Mucosa of descending colon (tissue), 3 donors: ENCODE data around the gene CMTR1. TPM values are rescaled to one million over a fixed set of nuclear protein-coding genes. Genes with fewer than 3 reads are reported as not detected.

Source experiments
- ATAC-seq: fragments of 200-7000 bp; cut with Tn5 transposase; one replicate; pipeline ENCODE4 v1.9.1; 2020; ENCODE audit warnings: mild to moderate bottlenecking, moderate library complexity
- DNase-seq, 3 donors: peaks; one replicate each; pipeline ENCODE4 v3.0.0-alpha.2; 2020
- H3K36me3 ChIP-seq: fragments of 200-600 bp; one replicate; pipeline ENCODE4 v1.8.0; 2021; ENCODE audit warnings: low read depth, mild to moderate bottlenecking
- H3K4me1 ChIP-seq: fragments of 200-600 bp; one replicate; pipeline ENCODE4 v1.8.0; 2021; ENCODE audit warnings: low read depth, mild to moderate bottlenecking
- H3K4me3 ChIP-seq: fragments of 200-600 bp; one replicate; pipeline ENCODE4 v1.8.0; 2021; ENCODE audit warnings: mild to moderate bottlenecking
- H3K9me3 ChIP-seq: fragments of 200-600 bp; one replicate; pipeline ENCODE4 v1.8.0; 2021; ENCODE audit warnings: mild to moderate bottlenecking
- intact Hi-C, 2 donors: fragments of 100-400 bp; cut with DNase I in 1 of 2; cut with micrococcal nuclease in 1 of 2; formaldehyde crosslinking; loops; one replicate each; pipeline versions ENCODE4 v1.11.0 to v1.11.1; 2022; cut with DNase I, micrococcal nuclease
- total RNA-seq, 3 donors: library from RNA; stranded (reverse); fragmentation: NEBNext Ultra II Directional in 2 of 3; extraction: Animal tissue kit (Norgen Biotek cat#: 25700) in 2 of 3; gene quantifications; one replicate each; pipeline versions ENCODE4 v1.2.1 to v1.2.4, GENCODE V29; 2021 to 2023
- TF ChIP-seq, protein P1 (sequence below): fragments of 200-600 bp; IDR thresholded peaks from one replicate; pipeline ENCODE4 v1.8.0; 2022; ENCODE audit warnings: antibody characterized with exemption, mild to moderate bottlenecking
- donor health status: DM: no; HTN: no; CAD: no; lungs with moderate emphysema.
- donor health status: DM: no; HTN: no; CAD: no.
- donor health status: DM: no; HTN: yes; CAD: no.

The CMTR1 gene
- total RNA-seq, 3 donors from 2014 or later, result 26.1 to 49.8 (median 27.5) TPM

DNA sequence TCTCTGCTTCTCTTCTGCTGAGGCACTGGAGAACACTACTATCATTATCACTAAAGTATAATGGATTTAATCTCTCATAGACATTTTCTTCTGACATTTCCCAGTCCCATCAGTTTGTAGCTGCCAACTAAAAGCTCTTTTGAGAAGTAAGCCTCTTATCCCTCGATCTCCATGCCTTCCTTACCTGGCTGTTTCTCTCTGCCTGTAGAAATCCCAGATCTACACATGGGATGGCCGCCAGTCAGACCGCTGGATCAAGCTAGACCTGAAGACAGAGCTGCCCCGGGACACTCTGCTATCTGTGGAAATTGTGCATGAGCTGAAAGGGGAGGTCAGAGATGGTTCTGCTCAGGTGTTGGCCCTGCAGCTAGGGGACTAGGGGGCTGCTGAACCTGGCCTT is 41.3 kb downstream of the CMTR1 start:
- no peaks in the 10 kb centered on the region for H3K36me3 ChIP-seq
- no peaks in the 10 kb centered on the region for H3K9me3 ChIP-seq
- H3K4me3 ChIP-seq, result no peak overlapping the region
- TF ChIP-seq, protein P1, sequence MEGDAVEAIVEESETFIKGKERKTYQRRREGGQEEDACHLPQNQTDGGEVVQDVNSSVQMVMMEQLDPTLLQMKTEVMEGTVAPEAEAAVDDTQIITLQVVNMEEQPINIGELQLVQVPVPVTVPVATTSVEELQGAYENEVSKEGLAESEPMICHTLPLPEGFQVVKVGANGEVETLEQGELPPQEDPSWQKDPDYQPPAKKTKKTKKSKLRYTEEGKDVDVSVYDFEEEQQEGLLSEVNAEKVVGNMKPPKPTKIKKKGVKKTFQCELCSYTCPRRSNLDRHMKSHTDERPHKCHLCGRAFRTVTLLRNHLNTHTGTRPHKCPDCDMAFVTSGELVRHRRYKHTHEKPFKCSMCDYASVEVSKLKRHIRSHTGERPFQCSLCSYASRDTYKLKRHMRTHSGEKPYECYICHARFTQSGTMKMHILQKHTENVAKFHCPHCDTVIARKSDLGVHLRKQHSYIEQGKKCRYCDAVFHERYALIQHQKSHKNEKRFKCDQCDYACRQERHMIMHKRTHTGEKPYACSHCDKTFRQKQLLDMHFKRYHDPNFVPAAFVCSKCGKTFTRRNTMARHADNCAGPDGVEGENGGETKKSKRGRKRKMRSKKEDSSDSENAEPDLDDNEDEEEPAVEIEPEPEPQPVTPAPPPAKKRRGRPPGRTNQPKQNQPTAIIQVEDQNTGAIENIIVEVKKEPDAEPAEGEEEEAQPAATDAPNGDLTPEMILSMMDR, result no peak
- intact Hi-C loops, result no loop called here
- ATAC-seq (no peak), DNase-seq (no peak)
- no peaks in the 10 kb centered on the region for H3K4me1 ChIP-seq

DNA sequence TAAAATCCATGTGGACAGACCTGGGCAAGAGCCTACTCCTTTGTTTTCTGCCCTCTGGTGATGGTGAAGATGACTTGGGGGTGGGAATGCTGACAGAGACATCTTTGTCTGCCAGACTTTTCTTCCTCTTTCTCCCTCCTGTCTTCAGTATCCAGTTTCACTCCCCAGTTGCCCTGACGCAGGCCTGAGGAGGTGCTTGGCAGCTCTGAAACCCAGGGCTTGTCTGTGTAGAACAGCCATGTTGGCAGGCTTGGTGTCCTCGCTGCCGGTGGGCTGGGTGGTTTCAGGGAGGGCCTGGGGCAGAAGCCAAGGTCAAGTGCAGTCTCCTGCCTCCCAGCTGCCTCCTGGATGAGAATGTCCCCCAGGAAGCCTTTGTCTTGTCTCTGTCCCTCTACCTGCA is 44.2 kb downstream of the CMTR1 start:
- H3K36me3 ChIP-seq, result no peaks in the 10 kb centered on the region
- TF ChIP-seq, protein P1, result no peak
- H3K9me3 ChIP-seq, result no peaks in the 10 kb centered on the region
- no peaks in the 10 kb centered on the region for H3K4me1 ChIP-seq
- no peak overlapping the region for H3K4me3 ChIP-seq
- intact Hi-C loops, result no loop called here
- DNase-seq, result no peak
- ATAC-seq, result no peak

DNA sequence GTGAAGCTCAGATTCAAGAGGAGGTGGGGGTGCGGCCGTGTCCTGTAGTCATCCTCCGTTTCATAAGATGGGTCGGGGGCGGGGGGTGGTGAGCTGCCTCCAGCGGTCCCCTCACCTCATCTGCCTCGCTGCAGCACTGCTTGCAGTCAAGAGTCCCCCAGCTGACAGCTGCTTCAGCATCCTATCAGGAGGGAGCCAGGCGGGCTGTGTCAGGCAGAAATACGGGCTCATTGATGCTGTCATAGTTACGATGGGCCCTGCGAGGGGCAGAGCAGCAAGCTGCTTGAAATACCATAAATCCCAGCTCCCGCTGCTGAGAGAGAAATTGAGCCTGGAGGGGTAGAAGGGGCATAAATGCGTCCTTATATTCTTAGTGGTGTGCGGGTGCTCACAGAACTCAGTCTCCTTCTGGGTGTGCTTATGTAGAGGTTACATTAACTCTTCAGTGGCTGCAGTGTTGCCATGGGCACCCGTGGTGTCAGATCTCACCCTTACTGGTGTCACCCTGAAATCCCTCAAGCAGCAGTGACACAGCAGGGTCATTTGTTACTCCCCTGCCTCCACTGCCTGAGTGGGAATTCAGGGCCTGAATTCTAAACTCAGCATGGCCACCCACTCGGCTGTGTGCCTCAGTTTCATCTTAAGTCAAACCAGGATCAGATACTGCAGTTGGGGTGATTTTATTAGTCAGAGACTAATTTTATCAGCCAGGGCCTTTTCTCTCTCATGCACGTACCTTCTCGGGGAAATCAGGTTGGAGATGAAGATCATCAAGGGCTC is 44.8 kb downstream of the CMTR1 start:
- ATAC-seq, result no peak
- intact Hi-C loops, result no loop called here
- Histone ChIP-seq H3K4me3 (no peak overlapping the region), H3K36me3 (no peaks in the 10 kb centered on the region), H3K9me3 (no peaks in the 10 kb centered on the region), H3K4me1 (no peaks in the 10 kb centered on the region)
- TF ChIP-seq, protein P1, result no peak
- no peak for DNase-seq

DNA sequence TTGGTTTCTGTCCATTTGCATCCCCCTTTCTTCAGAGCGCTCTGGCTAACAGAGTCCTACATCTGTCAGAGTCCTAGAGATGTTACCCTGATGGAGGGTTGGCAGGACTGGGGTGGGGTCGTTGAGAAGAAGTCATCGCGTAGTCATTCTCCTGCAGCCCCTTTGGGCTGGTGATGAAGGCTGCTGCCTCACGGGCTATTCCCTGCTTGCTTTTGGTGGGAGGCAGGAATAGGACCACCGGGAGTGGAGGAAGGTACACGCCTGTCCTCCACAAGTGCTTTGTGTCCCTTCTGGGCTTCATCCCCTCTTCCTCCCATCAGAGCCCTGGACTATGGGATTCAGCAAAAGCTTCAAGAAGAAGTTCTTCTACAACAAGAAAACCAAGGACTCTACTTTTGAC is 45.8 kb downstream of the CMTR1 start:
- H3K4me1 ChIP-seq, result no peaks in the 10 kb centered on the region
- no peak for ATAC-seq
- no peak overlapping the region for H3K4me3 ChIP-seq
- intact Hi-C loops, result no loop called here
- no peaks in the 10 kb centered on the region for H3K36me3 ChIP-seq
- H3K9me3 ChIP-seq, result no peaks in the 10 kb centered on the region
- DNase-seq, result no peak
- TF ChIP-seq, protein P1, result no peak

DNA sequence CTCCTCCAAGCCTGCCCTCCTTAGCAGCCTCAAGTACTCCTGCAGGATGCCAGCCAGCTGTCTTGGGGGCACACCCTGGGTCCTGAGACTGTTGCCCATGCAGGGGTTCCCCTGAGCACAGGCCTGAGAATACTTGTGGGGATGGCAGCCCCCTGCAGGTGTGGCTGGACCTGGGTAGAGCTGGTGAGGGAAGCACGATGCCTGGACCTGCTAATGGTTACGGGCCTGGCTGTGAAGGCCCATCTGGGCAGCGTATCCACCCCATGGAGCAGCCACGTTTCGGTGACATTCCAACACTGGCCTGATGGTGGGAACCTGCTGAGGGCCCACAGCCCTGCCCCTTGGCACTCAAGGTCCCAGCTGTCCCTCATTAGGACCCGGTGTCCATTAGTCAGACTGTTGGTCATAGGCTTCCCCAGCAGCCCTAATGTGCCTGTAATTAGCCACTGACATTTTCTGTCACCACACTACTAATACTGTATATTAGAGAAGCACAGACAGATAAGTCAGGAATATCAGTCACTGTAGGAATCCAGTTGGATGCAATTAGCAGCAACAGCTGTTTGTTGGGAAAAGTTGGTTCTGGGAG is 46.3 kb downstream of the CMTR1 start:
- H3K36me3 ChIP-seq, result no peaks in the 10 kb centered on the region
- no peak overlapping the region for H3K4me3 ChIP-seq
- no peaks in the 10 kb centered on the region for H3K9me3 ChIP-seq
- no peaks in the 10 kb centered on the region for H3K4me1 ChIP-seq
- ATAC-seq, result no peak
- intact Hi-C loops, result no loop called here
- no peak for DNase-seq
- TF ChIP-seq, protein P1, result no peak
